Measurements from ENCODE around the gene PTHLH. TPM values are rescaled to one million over a fixed set of nuclear protein-coding genes. Genes with fewer than 3 reads are reported as not detected.

Gene PTHLH
- total RNA-seq, 1 donor from 2014 or later: 0.21 TPM

DNA sequence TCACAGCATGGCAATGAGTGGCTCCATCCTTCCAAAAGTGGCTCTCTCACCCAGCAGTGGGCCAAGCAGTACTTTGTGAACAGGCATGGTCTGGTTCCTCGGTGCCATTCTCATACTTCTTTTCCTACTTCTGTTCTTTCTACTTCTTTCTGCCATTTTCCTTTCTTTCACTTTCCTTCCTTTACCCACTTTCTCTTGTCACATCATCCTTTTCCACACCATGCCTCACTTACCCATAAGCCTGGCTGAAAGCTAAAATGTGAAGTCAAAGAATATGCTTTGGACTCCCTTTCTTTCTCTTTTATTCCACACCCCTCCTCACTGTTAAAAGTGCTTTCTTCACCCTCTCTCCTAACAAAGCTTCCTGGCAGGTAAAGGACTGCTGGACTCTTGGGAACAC is 57.0 kb downstream of the PTHLH start:
- no peaks in the 10 kb centered on the region for H3K9me3 ChIP-seq
- no peaks in the 10 kb centered on the region for H3K36me3 ChIP-seq
- TF ChIP-seq, protein P1, sequence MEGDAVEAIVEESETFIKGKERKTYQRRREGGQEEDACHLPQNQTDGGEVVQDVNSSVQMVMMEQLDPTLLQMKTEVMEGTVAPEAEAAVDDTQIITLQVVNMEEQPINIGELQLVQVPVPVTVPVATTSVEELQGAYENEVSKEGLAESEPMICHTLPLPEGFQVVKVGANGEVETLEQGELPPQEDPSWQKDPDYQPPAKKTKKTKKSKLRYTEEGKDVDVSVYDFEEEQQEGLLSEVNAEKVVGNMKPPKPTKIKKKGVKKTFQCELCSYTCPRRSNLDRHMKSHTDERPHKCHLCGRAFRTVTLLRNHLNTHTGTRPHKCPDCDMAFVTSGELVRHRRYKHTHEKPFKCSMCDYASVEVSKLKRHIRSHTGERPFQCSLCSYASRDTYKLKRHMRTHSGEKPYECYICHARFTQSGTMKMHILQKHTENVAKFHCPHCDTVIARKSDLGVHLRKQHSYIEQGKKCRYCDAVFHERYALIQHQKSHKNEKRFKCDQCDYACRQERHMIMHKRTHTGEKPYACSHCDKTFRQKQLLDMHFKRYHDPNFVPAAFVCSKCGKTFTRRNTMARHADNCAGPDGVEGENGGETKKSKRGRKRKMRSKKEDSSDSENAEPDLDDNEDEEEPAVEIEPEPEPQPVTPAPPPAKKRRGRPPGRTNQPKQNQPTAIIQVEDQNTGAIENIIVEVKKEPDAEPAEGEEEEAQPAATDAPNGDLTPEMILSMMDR (IDR thresholded peaks at IDR 0.05): no peak
- intact Hi-C loops (cut with DNase I): no loop called here
- no peaks in the 10 kb centered on the region for H3K4me1 ChIP-seq
- ATAC-seq (no peak), DNase-seq (no peak)
- no peak overlapping the region for H3K27ac ChIP-seq
- H3K4me3 ChIP-seq: no peak overlapping the region
- no peaks in the 10 kb centered on the region for H3K27me3 ChIP-seq (ENCODE audit: low read depth)

DNA sequence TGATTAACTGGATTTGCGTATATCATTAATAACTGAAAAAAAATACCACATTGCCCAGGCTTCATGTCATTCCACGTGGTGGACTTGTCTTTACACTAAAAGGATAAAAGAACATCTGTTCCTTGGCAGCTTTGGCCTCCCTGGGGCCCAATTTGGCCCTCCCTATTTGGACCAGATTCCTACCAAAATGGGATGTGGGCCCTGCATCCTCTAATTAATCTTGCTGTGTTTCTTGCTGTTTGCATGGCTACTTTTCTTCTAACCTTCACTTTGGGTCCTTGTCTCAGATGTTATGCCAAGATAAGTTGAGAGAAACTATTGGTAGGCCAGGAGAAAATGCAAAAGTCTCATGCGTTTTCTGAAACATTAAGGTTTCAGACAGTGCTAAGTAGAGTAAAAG is 57.5 kb downstream of the PTHLH start:
- H3K27me3 ChIP-seq (ENCODE audit: low read depth): no peaks in the 10 kb centered on the region
- DNase-seq (no peak), ATAC-seq (no peak)
- TF ChIP-seq, protein P1 (IDR thresholded peaks at IDR 0.05): no peak
- no peak overlapping the region for H3K4me3 ChIP-seq
- H3K9me3 ChIP-seq: no peaks in the 10 kb centered on the region
- no peak overlapping the region for H3K27ac ChIP-seq
- H3K4me1 ChIP-seq: no peaks in the 10 kb centered on the region
- no peaks in the 10 kb centered on the region for H3K36me3 ChIP-seq
- intact Hi-C loops (cut with DNase I): no loop called here

- DNase-seq: no peak
- H3K27me3 ChIP-seq (ENCODE audit: low read depth): no peaks in the 10 kb centered on the region
- TF ChIP-seq, protein P1 (IDR thresholded peaks at IDR 0.05): no peak
- no peaks in the 10 kb centered on the region for H3K36me3 ChIP-seq
- H3K4me3 ChIP-seq: no peak overlapping the region
- no peak overlapping the region for H3K27ac ChIP-seq
- H3K9me3 ChIP-seq: no peaks in the 10 kb centered on the region
- intact Hi-C loops (cut with DNase I): no loop called here
- H3K4me1 ChIP-seq: no peaks in the 10 kb centered on the region
- no peak for ATAC-seq
These were observed 58.4 kb downstream of the PTHLH start for GRCh38 chr12:27913999-27914614.

- TF ChIP-seq, protein P1 (IDR thresholded peaks at IDR 0.05): no peak
- H3K4me1 ChIP-seq: no peaks in the 10 kb centered on the region
- no peak overlapping the region for H3K4me3 ChIP-seq
- no peaks in the 10 kb centered on the region for H3K9me3 ChIP-seq
- ATAC-seq (no peak), DNase-seq (no peak)
- no peaks in the 10 kb centered on the region for H3K36me3 ChIP-seq
- H3K27me3 ChIP-seq (ENCODE audit: low read depth): no peaks in the 10 kb centered on the region
- intact Hi-C loops (cut with DNase I): no loop called here
- no peak overlapping the region for H3K27ac ChIP-seq
These were observed 61.1 kb downstream of the PTHLH start for GRCh38 chr12:27911397-27911796.

Other genes starting within 250 kb of the PTHLH start
- 19.1 TPM for gene KLHL42, start 192.5 kb downstream of the PTHLH start, total RNA-seq
- not detected for gene MANSC4, start 192.5 kb downstream of the PTHLH start, total RNA-seq
- 30.2 TPM for gene CCDC91, start 217.7 kb upstream of the PTHLH start, total RNA-seq